GM18867 (cell line): Measurements from ENCODE around the gene ABRACL.
A peak's percentile ranks its signal among the peaks of the same experiment; 100 is the strongest.
"Not testable (repeated sequence)": the region's sequence is repeated elsewhere in the genome, so short reads cannot be mapped to it uniquely, and the experiment has no call there.

Experiments
- ATAC-seq: cut with Tn5 transposase; IDR thresholded peaks from one replicate; pipeline ENCODE4 v1.9.1; 2021; ENCODE audit warnings: mild to moderate bottlenecking, moderate library complexity; ENCODE audit not compliant: unreplicated experiment

Gene ABRACL, protein sequence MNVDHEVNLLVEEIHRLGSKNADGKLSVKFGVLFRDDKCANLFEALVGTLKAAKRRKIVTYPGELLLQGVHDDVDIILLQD

DNA sequence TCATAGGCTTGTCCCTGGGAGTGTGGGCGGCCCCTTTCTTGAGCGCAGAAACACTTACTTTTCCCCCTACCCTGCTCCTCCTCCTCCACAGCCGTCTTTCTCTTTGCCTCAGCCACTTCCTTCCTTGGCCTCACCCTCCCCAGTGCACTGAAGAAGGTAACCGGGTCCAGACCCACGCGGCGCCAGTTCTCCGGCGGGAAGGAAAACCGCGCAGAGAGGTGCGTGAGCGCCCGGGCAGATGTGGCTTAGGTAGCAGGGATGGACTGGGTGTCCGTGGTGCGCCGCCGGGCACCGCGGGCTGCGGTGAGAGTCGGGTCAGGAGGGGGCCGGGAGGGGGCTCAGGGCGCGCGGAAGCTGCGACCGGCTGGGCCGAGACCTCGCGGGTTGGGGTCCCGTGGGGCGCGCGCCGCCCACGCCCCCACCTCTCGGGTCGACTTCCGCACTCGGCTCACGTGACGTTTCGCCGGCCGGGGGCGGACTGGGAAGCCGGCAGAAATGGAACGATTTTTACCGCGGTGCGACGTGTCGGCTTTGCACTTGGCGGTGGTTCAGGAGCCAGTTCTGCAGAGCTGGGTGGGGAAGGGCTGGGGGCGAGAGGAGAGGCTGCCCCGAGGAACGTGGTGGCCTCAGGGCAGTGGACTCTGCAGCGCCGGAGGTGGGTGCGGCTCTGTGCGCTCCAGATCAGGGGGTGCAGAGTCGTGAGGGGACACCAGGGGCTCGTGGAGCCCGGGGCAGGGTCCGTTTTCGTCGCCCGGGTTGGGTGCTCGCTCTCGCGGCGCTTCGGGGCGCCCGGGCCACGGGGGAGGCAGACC, at the start of gene ABRACL:
Gene ABRACL (plus strand): TSS at position 88 of the 812 bp plus-strand sequence. CDS start 5,416 bp downstream, outside the sequence.
- peak; percentile 64 for ATAC-seq

GRCh38 chr6:138979365-138979764, 49.2 kb upstream of the ABRACL start:
- ATAC-seq: no peak

GRCh38 chr6:138979813-138980668, 48.5 kb upstream of the ABRACL start:
- ATAC-seq: no peak

DNA sequence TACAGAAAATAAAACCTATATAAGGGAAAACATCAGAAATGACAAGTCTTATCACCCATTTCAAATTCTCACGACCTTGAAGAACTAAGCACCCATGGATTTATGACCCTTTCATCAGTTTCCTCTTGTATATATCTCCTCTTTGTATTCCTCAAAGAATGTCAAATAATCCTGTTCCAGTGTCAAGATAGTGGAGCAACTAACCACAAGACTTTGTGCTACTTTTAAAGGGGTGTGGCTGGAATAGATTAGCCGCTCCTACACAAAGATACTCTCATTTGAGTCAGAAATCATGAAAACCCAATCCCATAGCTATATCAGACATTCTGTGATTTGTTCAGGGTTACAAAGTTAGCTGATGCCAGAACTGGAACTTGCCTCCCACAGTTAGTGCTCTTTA, 47.1 kb upstream of the ABRACL start:
- no peak for ATAC-seq

GRCh38 chr6:138986578-138986977, 42.0 kb upstream of the ABRACL start:
- ATAC-seq: no peak

DNA sequence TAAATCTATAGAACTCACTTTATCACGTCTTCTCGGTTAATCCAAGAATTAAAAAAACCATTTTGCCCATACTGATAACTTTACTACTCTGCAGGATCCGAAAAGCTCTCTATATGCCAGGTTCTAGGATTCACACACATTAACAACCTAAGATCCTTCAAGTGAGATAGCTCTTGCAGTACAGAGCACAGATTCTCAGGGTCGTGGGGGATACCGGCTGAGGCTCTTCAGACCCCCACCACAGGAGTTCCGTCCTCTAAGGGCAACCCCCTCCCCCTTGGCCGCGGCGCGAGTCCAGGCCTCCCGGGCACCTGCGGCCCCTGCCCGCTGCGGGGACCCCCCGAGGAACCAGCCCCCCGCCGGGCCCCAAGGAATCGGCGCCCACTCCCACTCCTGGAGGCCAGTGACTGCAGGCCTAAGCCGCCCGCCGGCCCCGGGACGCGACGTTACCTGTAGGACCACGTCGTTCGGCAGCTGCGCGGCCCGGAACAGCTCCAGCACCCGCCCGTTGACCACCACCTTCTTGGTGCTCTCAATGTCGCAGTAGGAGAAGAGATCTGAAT, 41.4 kb upstream of the ABRACL start:
- ATAC-seq: no peak

DNA sequence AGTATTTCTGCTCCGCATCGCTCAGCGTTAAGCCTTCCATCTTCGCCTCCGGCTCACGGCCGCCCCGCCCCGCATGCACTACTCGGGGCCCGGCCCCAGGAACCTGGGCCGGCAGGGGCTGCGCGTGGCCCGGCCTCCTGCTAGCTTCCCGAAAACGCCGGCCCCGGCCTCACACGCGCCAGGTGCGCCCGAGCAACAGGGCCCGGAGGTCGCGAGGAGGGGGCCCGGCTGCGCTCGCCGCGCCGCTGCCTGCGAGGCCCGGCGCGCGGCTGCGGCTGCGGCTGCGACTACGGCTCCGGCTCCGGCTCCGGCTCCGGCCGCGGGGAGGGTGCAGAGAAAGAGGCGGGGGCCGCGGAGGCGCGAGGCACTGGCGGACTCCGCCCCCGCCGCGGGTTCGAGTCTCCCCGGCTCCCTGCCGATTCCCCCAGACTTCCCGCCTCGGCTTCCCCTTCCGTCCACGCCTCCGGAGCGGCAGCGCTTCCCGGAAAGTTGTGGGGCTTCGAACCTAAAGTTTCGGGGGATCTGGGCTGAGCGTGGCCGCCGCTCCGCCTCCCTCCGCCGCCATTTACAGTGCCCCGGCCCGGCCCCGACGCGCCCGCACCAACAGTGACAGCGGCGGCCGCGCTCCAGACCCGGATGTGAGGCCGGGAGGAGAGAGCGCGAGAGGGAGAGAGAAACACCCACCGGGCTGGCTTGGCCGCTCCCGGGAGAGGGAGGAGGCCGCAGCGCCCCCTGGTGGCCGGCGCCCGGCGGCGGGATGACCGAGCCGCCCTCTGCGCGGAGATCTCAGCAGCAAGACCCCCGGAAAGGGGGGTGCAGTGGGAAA, 40.7 kb upstream of the ABRACL start, which contains the start of gene REPS1:
Gene REPS1 (minus strand): TSS at position 611 of the 826 bp plus-strand sequence. CDS start 571 bp downstream, at position 40.
- peak; percentile 96 for ATAC-seq

GRCh38 chr6:138988469-138988834, 40.1 kb upstream of the ABRACL start:
- peak; percentile 20 for ATAC-seq

GRCh38 chr6:138989098-138989983, 39.2 kb upstream of the ABRACL start:
- no peak for ATAC-seq

DNA sequence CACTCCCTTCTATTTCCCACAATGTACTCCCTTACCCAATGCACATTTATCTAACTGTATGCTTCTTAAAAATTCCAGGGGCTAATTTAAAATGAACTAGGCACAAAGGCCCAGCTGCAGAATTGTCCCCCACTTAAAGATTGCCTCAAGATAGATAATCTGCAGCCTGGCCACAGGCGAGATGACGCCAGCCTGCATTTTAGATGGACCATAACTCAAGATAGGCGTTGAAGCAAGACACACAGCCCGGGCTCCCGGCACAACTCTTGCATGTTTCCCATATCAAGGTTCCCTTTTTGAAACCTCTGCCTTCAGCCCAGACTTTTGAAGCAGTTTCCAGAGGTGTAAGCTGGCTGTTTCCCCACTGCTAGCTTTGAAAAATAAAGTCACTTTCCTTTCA, 37.3 kb upstream of the ABRACL start:
- no peak for ATAC-seq

GRCh38 chr6:138992965-138993364, 35.6 kb upstream of the ABRACL start:
- not testable (repeated sequence) for ATAC-seq

DNA sequence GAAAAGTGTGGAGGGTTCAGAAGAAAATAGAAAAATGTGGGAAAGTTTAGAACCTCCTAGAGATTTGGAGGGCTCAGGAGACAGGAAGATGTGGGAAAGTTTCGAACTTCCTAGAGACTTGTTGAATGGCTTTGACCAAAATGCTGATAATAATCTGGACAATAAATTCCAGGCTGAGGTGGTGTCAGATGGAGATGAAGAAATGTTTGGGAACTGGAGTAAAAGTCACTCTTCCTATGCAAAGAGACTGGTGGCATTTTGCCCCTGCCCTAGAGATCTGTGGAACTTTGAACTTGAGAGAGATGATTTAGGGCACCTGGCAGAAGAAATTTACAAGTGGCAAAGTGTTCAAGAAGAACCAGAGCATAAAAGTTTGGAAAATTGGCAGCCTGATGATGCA, 35.1 kb upstream of the ABRACL start:
- ATAC-seq: not testable (repeated sequence)

GRCh38 chr6:138996524-138996923, 32.0 kb upstream of the ABRACL start:
- ATAC-seq: no peak

DNA sequence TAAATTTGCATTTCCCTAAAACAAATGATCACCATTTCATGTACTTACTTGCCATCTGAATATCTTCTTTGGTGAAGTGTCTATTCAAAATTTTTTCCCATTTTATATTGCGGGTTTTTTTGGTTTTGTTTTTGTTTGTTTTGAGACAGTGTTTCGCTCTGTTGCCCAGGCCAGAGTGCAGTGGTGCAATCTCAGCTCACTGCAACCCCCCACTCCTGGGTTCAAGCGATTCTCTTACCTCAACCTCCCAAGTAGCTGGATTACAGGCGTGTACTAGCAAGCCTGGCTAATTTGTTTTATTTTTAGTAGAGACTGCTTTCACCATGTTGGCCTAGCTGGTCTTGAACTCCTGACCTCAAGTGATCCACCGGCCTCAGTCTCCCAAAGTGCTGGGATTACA, 31.4 kb upstream of the ABRACL start:
- ATAC-seq: no peak

DNA sequence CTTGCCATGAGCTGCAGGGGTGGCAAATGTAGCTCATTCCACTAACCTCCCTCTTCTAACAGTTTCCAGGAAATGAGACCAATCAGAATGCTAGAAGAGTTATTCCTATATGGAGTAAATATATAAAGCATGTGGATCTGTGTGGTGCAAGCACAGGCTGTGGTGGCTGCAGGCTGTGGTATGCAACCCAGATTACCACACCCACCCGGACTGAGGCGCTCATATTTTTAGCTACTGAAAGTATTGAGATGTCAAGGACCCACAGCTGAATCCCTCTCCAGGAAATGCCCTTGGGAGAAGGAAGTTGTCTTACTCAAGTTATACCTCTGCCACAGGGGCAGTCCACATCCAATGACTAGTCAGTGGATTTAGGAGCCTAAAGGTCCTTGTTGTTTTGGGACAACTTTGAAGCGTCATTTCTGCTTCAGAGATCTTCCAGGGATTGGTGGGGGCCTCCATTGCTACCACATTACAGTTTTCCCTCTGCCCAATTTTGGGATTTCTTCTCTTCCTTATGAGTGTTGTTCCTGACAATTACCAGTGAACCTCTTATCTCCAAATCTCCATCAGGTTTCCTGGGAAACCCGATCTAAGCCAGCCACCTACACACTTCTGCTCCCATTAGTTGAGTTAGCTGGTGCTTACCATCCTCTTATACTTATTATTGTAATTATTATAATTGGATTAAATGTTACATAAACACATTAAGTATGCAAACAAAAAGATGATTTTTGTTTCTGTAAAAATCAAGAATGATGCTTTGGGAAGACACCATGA, 28.4 kb upstream of the ABRACL start:
- ATAC-seq: no peak

- ATAC-seq: no peak
Measured at GRCh38 chr6:139003751-139004150, 24.8 kb upstream of the ABRACL start.

DNA sequence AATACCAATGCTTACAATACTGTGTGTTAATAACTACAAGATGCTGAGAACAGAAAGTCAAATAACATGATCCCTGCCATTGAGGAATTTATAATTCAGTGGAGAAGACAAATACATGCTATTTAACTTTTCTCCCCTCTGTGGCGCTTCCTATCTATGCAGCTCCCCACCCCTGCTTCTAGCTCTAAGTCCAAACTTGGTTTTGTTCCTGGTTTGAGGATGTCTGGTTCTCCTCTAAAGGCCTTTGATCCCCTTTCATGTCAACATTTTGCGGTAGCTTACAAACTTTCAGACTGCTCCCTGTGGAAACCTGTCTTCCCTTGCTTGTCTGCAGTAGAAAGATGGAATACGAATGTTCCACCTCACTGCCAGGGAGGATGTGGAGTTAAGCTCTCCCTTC, 22.1 kb upstream of the ABRACL start:
- no peak for ATAC-seq

DNA sequence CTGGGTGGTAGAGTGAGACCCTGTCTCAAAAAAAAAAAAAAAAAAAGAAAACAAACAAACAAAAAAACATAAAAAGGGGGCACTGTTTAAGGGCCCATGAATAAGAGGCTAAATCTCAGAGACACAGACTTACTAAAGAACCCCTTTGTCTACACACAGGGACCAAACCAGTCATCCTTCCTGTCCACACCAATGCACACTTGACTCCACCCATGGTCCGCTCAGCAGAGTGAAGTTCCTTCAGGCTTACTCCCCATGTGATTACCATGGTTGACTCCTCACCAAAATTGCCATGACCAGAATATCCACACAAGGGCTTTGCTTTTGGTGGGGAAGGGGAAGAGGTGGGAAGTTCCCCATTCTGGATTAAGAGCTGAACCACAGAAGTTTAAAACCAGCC, 21.1 kb upstream of the ABRACL start:
- no peak for ATAC-seq

GRCh38 chr6:139008117-139008516, 20.4 kb upstream of the ABRACL start:
- no peak for ATAC-seq
